Endothelial cell of umbilical vein (primary cell): ENCODE results near the gene TPP1. TPM values are rescaled to one million over a fixed set of nuclear protein-coding genes. Genes with fewer than 3 reads are reported as not detected.

Experiments
- BruUV-seq: library from RNA; stranded (reverse); fragments of 400-500 nt; replicated peaks from 2 replicates; lab custom pipeline; 2021; lab: Mats Ljungman, UMichigan
- CTCF ChIA-PET: fragments of 300-600, 350-600 bp; sonication (Branson Sonifier 250); formaldehyde crosslinking; loops from one replicate; lab custom pipeline; 2021; ENCODE audit warnings: antibody characterized with exemption, inconsistent platforms; lab: Charles Lee
- POLR2A ChIA-PET: fragments of 300-600, 350-600 bp; sonication (Branson Sonifier 250); formaldehyde crosslinking; loops from one replicate; lab custom pipeline; 2021; ENCODE audit warnings: antibody characterized with exemption, inconsistent platforms; lab: Charles Lee
- DNase-seq: peaks from one replicate; pipeline ENCODE4 v3.0.0-alpha.2; 2011; ENCODE audit warnings: low read depth, low spot score
- FAIRE-seq: peaks from 2 replicates; lab custom pipeline; 2011; peaks lifted over from hg19 to GRCh38; lab: Jason Lieb, UNC
- H2AFZ ChIP-seq: 2 replicates; pipeline ENCODE4 v1.6.0; 2012; ENCODE audit warnings: low read depth, low read length, control low read depth, inconsistent platforms
- H3K27ac ChIP-seq: 2 replicates; pipeline ENCODE4 v1.5.1; 2011; ENCODE audit warnings: low read depth, mild to moderate bottlenecking, control low read depth, low read length, moderate library complexity; ENCODE audit not compliant: insufficient read depth
- H3K27me3 ChIP-seq, 2 experiments: 2 replicates each; pipeline versions ENCODE4 v1.6.0 to v1.6.1; 2011; ENCODE audit warnings: low read length in 2 of 2, mixed read lengths in 1 of 2; ENCODE audit not compliant: control insufficient read depth in 2 of 2, insufficient read depth in 2 of 2
- H3K36me3 ChIP-seq, 2 experiments: 2 replicates in 1 of 2; 3 replicates in 1 of 2; pipeline ENCODE4 v1.5.1; 2011; ENCODE audit warnings: low read length in 2 of 2, mild to moderate bottlenecking in 1 of 2, moderate library complexity in 1 of 2; ENCODE audit not compliant: control insufficient read depth in 2 of 2, insufficient read depth in 2 of 2; ENCODE audit errors: extremely low read depth in 1 of 2
- H3K4me1 ChIP-seq: 3 replicates; pipeline ENCODE4 v1.5.1; 2011; ENCODE audit warnings: mild to moderate bottlenecking, low read length; ENCODE audit not compliant: control insufficient read depth, insufficient read depth; ENCODE audit errors: extremely low read depth
- H3K4me2 ChIP-seq: 2 replicates; pipeline ENCODE4 v1.6.1; 2011; ENCODE audit warnings: low read length, control low read depth, mixed read lengths; ENCODE audit not compliant: insufficient read depth
- H3K4me3 ChIP-seq, 3 experiments: fragments of 200-600 bp in 1 of 3; sonication (generic), shearing (Covaris generic) in 1 of 3; replicated peaks in 1 of 3; 2 replicates each; pipeline ENCODE4 v1.5.1; 2011 to 2016; ENCODE audit warnings: control low read depth in 3 of 3, low read length in 3 of 3, mild to moderate bottlenecking in 2 of 3, inconsistent platforms in 1 of 3, low read depth in 1 of 3, moderate library complexity in 1 of 3; ENCODE audit not compliant: insufficient read depth in 1 of 3
- H3K79me2 ChIP-seq: 2 replicates; pipeline ENCODE4 v1.6.0; 2012; ENCODE audit warnings: low read length, inconsistent platforms; ENCODE audit not compliant: control insufficient read depth, insufficient read depth
- H3K9ac ChIP-seq: replicated peaks from 2 replicates; pipeline ENCODE3; 2011; ENCODE audit warnings: low read length, control low read depth; ENCODE audit not compliant: insufficient read depth; ENCODE audit errors: extremely low read depth
- H3K9me1 ChIP-seq: replicated peaks from 3 replicates; pipeline ENCODE4 v1.6.0; 2011; ENCODE audit warnings: mild to moderate bottlenecking, low read length; ENCODE audit not compliant: control insufficient read depth, insufficient read depth; ENCODE audit errors: extremely low read depth
- H3K9me3 ChIP-seq: replicated peaks from 2 replicates; pipeline ENCODE4 v1.5.1; 2012; ENCODE audit warnings: low read length, inconsistent platforms; ENCODE audit not compliant: control insufficient read depth, insufficient read depth
- H4K20me1 ChIP-seq: replicated peaks from 2 replicates; pipeline ENCODE3; 2011; ENCODE audit warnings: mild to moderate bottlenecking, low read length; ENCODE audit not compliant: control insufficient read depth, insufficient read depth; ENCODE audit errors: extremely low read depth
- CTCF ChIP-seq, 2 donors: IDR thresholded peaks; 1 replicate in 1 of 2; 2 replicates in 1 of 2; pipeline ENCODE4 v1.5.1; 2011; ENCODE audit warnings: low read length in 2 of 2, mild to moderate bottlenecking in 2 of 2, moderate library complexity in 2 of 2, control low read depth in 1 of 2, inconsistent platforms in 1 of 2, low read depth in 1 of 2; ENCODE audit not compliant: insufficient read depth in 1 of 2; ENCODE audit errors: extremely low read depth in 1 of 2
- EZH2 ChIP-seq: IDR thresholded peaks from 2 replicates; pipeline ENCODE4 v1.6.1; 2012; ENCODE audit warnings: borderline replicate concordance, low read depth, mild to moderate bottlenecking, moderate library complexity, low read length, inconsistent platforms; ENCODE audit not compliant: severe bottlenecking
- FOS ChIP-seq: IDR thresholded peaks from 2 replicates; pipeline ENCODE4 v1.6.1; 2011; ENCODE audit warnings: mild to moderate bottlenecking, low read length, moderate library complexity, borderline replicate concordance; ENCODE audit not compliant: insufficient read depth
- GATA2 ChIP-seq: IDR thresholded peaks from 2 replicates; pipeline ENCODE4 v1.7.0; 2011; ENCODE audit warnings: low read depth, mild to moderate bottlenecking, moderate library complexity, mixed read lengths, low read length; ENCODE audit not compliant: insufficient read length, insufficient read depth
- JUN ChIP-seq: IDR thresholded peaks from 2 replicates; pipeline ENCODE4 v1.6.1; 2011; ENCODE audit warnings: borderline replicate concordance, low read depth; ENCODE audit not compliant: insufficient read length, insufficient read depth
- MAX ChIP-seq: IDR thresholded peaks from 2 replicates; pipeline ENCODE4 v1.6.1; 2011; ENCODE audit not compliant: insufficient read depth, insufficient read length
- MYC ChIP-seq: IDR thresholded peaks from one replicate; pipeline ENCODE4 v1.6.1; 2011; ENCODE audit warnings: mild to moderate bottlenecking, low read depth, low read length
- POLR2A ChIP-seq: IDR thresholded peaks from 2 replicates; pipeline ENCODE4 v1.6.1; 2012; ENCODE audit warnings: low read depth, mild to moderate bottlenecking, control low read depth, low read length
- POLR2AphosphoS5 ChIP-seq: IDR thresholded peaks from 2 replicates; pipeline ENCODE4 v1.6.1; 2012; ENCODE audit warnings: low read depth, mild to moderate bottlenecking, control low read depth, low read length, moderate library complexity; ENCODE audit not compliant: insufficient read depth
- dilution Hi-C: fragments of 300-500 bp; cut with MboI; formaldehyde crosslinking; loops from one replicate; pipeline ENCODE4 v1.15.0; 2019; ENCODE audit warnings: low sequenced_read_pairs; ENCODE audit not compliant: extremely low pct_ligation_motif_present
- intact Hi-C: fragments of 100-400 bp; cut with micrococcal nuclease; formaldehyde crosslinking; loops from one replicate; pipeline ENCODE4 v1.10.0; 2022
- polyA plus RNA-seq, 4 experiments: library from polyadenylated mRNA; depleted of rRNA in 3 of 4; stranded (reverse) in 3 of 4; unstranded in 1 of 4; fragments of >200 nt; gene quantifications; 2 replicates each; pipeline versions ENCODE4 v1.2.1 to v1.2.3, GENCODE V29; 2011 to 2012; ENCODE audit warnings: missing spikeins in 1 of 4
- total RNA-seq: library from RNA; stranded (reverse); gene quantifications from 2 replicates; pipeline ENCODE4 v1.2.3, GENCODE V29; 2021

Gene TPP1
- total and polyA plus RNA-seq, 2 donors (not counting 3 experiments of a cell fraction or from before 2014, with no cell fraction given) = 124 to 224 TPM

GRCh38 chr11:6565325-6565724, 53.9 kb downstream of the TPP1 start:
- intact Hi-C loops = no loop called here
- H3K27ac ChIP-seq = no peak overlapping the region
- TF ChIP-seq MAX = no peak
- no peak for TF ChIP-seq FOS
- TF ChIP-seq MYC = no peak
- no peak for TF ChIP-seq POLR2A
- TF ChIP-seq JUN = no peak
- no peak for TF ChIP-seq EZH2
- TF ChIP-seq POLR2AphosphoS5 = no peak
- no peak for TF ChIP-seq CTCF (IDR thresholded peaks at IDR 0.05; ENCODE audit: extremely low read depth in 1 of 2, insufficient read depth in 1 of 2, low read depth in 1 of 2, low read length in 2 of 2)
- TF ChIP-seq GATA2 = no peak
- no peaks in the 10 kb centered on the region for H4K20me1 ChIP-seq
- CTCF ChIA-PET = interaction anchor here (0.7 to 1.1 kb wide), 3 partner anchors 34 to 186 kb away, joined by 3 to 4 read pairs (median 3); partner anchors contain the start of gene MRPL17
- no peak overlapping the region for H3K4me3 ChIP-seq
- no TSS peak for BruUV-seq
- POLR2A ChIA-PET = no interaction called here
- H3K27me3 ChIP-seq = no peaks in the 10 kb centered on the region
- H3K9ac ChIP-seq = no peak overlapping the region
- FAIRE-seq (no peak), DNase-seq (no peak)
- no peaks in the 10 kb centered on the region for H3K79me2 ChIP-seq
- no peaks in the 10 kb centered on the region for H3K36me3 ChIP-seq
- dilution Hi-C loops = no loop called here
- H2AFZ ChIP-seq = no peak overlapping the region
- no peaks in the 10 kb centered on the region for H3K9me1 ChIP-seq
- H3K9me3 ChIP-seq = no peaks in the 10 kb centered on the region
- H3K4me1 ChIP-seq = peaks cover 6% of the 10 kb centered on the region
- no peak overlapping the region for H3K4me2 ChIP-seq
